Mesendoderm (in vitro differentiated cells): ENCODE results near the gene JAKMIP1. TPM values are rescaled to one million over a fixed set of nuclear protein-coding genes. Genes with fewer than 3 reads are reported as not detected.

ENCODE experiments used
- DNase-seq: peaks from one replicate; pipeline ENCODE4 v3.0.0; 2013
- H2AK5ac ChIP-seq: 2 replicates; pipeline ENCODE4 v1.6.1; 2013; ENCODE audit warnings: low read length, inconsistent platforms
- H2BK120ac ChIP-seq: 2 replicates; pipeline ENCODE4 v1.6.1; 2013; ENCODE audit warnings: low read depth, mild to moderate bottlenecking, low read length, moderate library complexity, mixed read lengths
- H2BK15ac ChIP-seq: replicated peaks from 2 replicates; pipeline ENCODE4 v1.6.1; 2013; ENCODE audit warnings: low read depth, mild to moderate bottlenecking, moderate library complexity
- H2BK5ac ChIP-seq: 2 replicates; pipeline ENCODE4 v1.6.1; 2013; ENCODE audit warnings: low read length, inconsistent platforms
- H3K18ac ChIP-seq: 2 replicates; pipeline ENCODE4 v1.6.1; 2013; ENCODE audit warnings: mild to moderate bottlenecking, low read length, mixed read lengths
- H3K23ac ChIP-seq: one replicate; pipeline ENCODE4 v1.6.1; 2013; ENCODE audit warnings: low read length
- H3K27ac ChIP-seq: 2 replicates; pipeline ENCODE4 v1.5.1; 2013; ENCODE audit warnings: low read depth, mild to moderate bottlenecking, inconsistent platforms, low read length, moderate library complexity
- H3K27me3 ChIP-seq: 2 replicates; pipeline ENCODE4 v1.6.1; 2013; ENCODE audit warnings: low read length, control low read depth, mild to moderate bottlenecking, inconsistent platforms; ENCODE audit not compliant: insufficient read depth, poor library complexity
- H3K36me3 ChIP-seq: 2 replicates; pipeline ENCODE4 v1.6.1; 2013; ENCODE audit warnings: low read length, inconsistent platforms; ENCODE audit not compliant: control insufficient read depth, insufficient read depth
- H3K4ac ChIP-seq: one replicate; pipeline ENCODE4 v1.6.1; 2013; ENCODE audit warnings: low read depth, mild to moderate bottlenecking, low read length, moderate library complexity
- H3K4me1 ChIP-seq: 2 replicates; pipeline ENCODE4 v1.6.1; 2013; ENCODE audit warnings: low read depth, low read length, inconsistent platforms; ENCODE audit not compliant: control insufficient read depth
- H3K4me2 ChIP-seq: 2 replicates; pipeline ENCODE4 v1.6.1; 2013; ENCODE audit warnings: low read length
- H3K4me3 ChIP-seq: 2 replicates; pipeline ENCODE4 v1.5.1; 2013; ENCODE audit warnings: mild to moderate bottlenecking, low read length
- H3K56ac ChIP-seq: one replicate; pipeline ENCODE4 v1.6.1; 2013; ENCODE audit warnings: low read length
- H3K79me1 ChIP-seq: 2 replicates; pipeline ENCODE4 v1.6.1; 2013; ENCODE audit warnings: low read length, inconsistent platforms
- H3K79me2 ChIP-seq: 2 replicates; pipeline ENCODE4 v1.6.1; 2013; ENCODE audit warnings: mild to moderate bottlenecking, low read length; ENCODE audit not compliant: control insufficient read depth, insufficient read depth
- H3K9ac ChIP-seq: 2 replicates; pipeline ENCODE4 v1.6.1; 2013; ENCODE audit warnings: low read length, inconsistent platforms
- H4K5ac ChIP-seq: one replicate; pipeline ENCODE4 v1.6.1; 2013; ENCODE audit warnings: low read length
- H4K8ac ChIP-seq: one replicate; pipeline ENCODE4 v1.6.1; 2013; ENCODE audit warnings: low read depth, mild to moderate bottlenecking, control low read depth, low read length, moderate library complexity
- WGBS: extraction: QIAGEN DNeasy Blood & Tissue Kit; methylation state at CpG from one replicate; pipeline ENCODE4 v1.1.7; 2013; ENCODE audit warnings: low lambda C conversion rate, missing lambda C conversion rate; ENCODE audit not compliant: insufficient coverage; ENCODE audit errors: extremely low coverage; 5-methylcytosine and 5-hydroxymethylcytosine counted together
- polyA plus RNA-seq, 2 experiments: library from polyadenylated mRNA; stranded (reverse); fragments of 200-250 nt; gene quantifications; one replicate each; pipeline ENCODE4 v1.2.3, GENCODE V29; 2013

Gene JAKMIP1
- polyA plus RNA-seq (2013, experiment 1 of 2) = 3.5 TPM
- 3.5 TPM for polyA plus RNA-seq (2013, experiment 2 of 2)

GRCh38 chr4:6200011-6200921 lies at the start of gene JAKMIP1:
JAKMIP1 (minus strand) TSS chr4:6200549; CDS start chr4:6112850, 87,699 bp downstream.
- no peak within 1 kb of the TSS for H2AK5ac ChIP-seq
- peaks cover 16% of the 10 kb centered on the region for H3K4me1 ChIP-seq
- H3K79me1 ChIP-seq = peaks cover 8% of the 10 kb centered on the region
- no peak within 1 kb of the TSS for H2BK15ac ChIP-seq
- H3K18ac ChIP-seq = peak within 1 kb of the TSS; percentile 72
- no peaks in the 10 kb centered on the region for H3K36me3 ChIP-seq
- H2BK5ac ChIP-seq = peak within 1 kb of the TSS; percentile 92
- H3K23ac ChIP-seq = peak within 1 kb of the TSS; percentile 95
- H3K4ac ChIP-seq = peak within 1 kb of the TSS; percentile 82
- H3K56ac ChIP-seq = peak within 1 kb of the TSS; percentile 99
- no peaks in the 10 kb centered on the region for H3K27me3 ChIP-seq
- DNase-seq = peak; percentile 82
- H3K9ac ChIP-seq = peak within 1 kb of the TSS; percentile 96
- peaks cover 10% of the 10 kb centered on the region for H3K79me2 ChIP-seq
- H2BK120ac ChIP-seq = no peak within 1 kb of the TSS
- H4K8ac ChIP-seq = no peak within 1 kb of the TSS
- peak within 1 kb of the TSS; percentile 86 for H3K4me3 ChIP-seq
- peak within 1 kb of the TSS; percentile 80 for H3K27ac ChIP-seq
- H4K5ac ChIP-seq = peak within 1 kb of the TSS; percentile 16
- H3K4me2 ChIP-seq = peak within 1 kb of the TSS; percentile 64
- WGBS = no CpG with 5 or more reads among the region's 107 CpGs

- no peak overlapping the region for H3K9ac ChIP-seq
- H3K79me1 ChIP-seq = no peaks in the 10 kb centered on the region
- H2BK5ac ChIP-seq = no peak overlapping the region
- no CpG with 5 or more reads among the region's 10 CpGs for WGBS
- H3K4me2 ChIP-seq = no peak overlapping the region
- no peak overlapping the region for H3K4ac ChIP-seq
- no peak overlapping the region for H2AK5ac ChIP-seq
- H3K18ac ChIP-seq = no peak overlapping the region
- no peak for DNase-seq
- no peak overlapping the region for H3K27ac ChIP-seq
- no peaks in the 10 kb centered on the region for H3K4me1 ChIP-seq
- no peak overlapping the region for H4K5ac ChIP-seq
- H3K27me3 ChIP-seq = no peaks in the 10 kb centered on the region
- H3K56ac ChIP-seq = no peak overlapping the region
- no peak overlapping the region for H3K23ac ChIP-seq
- no peak overlapping the region for H2BK15ac ChIP-seq
- H4K8ac ChIP-seq = no peak overlapping the region
- H2BK120ac ChIP-seq = no peak overlapping the region
- no peak overlapping the region for H3K4me3 ChIP-seq
- H3K36me3 ChIP-seq = no peaks in the 10 kb centered on the region
- H3K79me2 ChIP-seq = no peaks in the 10 kb centered on the region
Measured at GRCh38 chr4:6248394-6248793, 48.0 kb upstream of the JAKMIP1 start.

GRCh38 chr4:6246170-6246634 lies 45.9 kb upstream of the JAKMIP1 start:
- Histone ChIP-seq H3K79me2 (no peaks in the 10 kb centered on the region), H3K23ac (no peak overlapping the region), H2AK5ac (no peak overlapping the region), H3K79me1 (no peaks in the 10 kb centered on the region), H3K9ac (no peak overlapping the region), H3K18ac (no peak overlapping the region), H2BK5ac (no peak overlapping the region), H2BK120ac (no peak overlapping the region), H3K36me3 (no peaks in the 10 kb centered on the region), H3K4me3 (no peak overlapping the region), H3K27me3 (no peaks in the 10 kb centered on the region), H4K8ac (no peak overlapping the region), H3K56ac (no peak overlapping the region), H3K4me2 (no peak overlapping the region), H4K5ac (no peak overlapping the region), H3K27ac (no peak overlapping the region), H2BK15ac (no peak overlapping the region), H3K4me1 (no peaks in the 10 kb centered on the region), H3K4ac (no peak overlapping the region)
- WGBS = no CpG with 5 or more reads among the region's 9 CpGs
- no peak for DNase-seq

- H2AK5ac ChIP-seq = no peak overlapping the region
- DNase-seq = no peak
- H3K27me3 ChIP-seq = no peaks in the 10 kb centered on the region
- no peak overlapping the region for H2BK120ac ChIP-seq
- H3K23ac ChIP-seq = no peak overlapping the region
- H3K4me3 ChIP-seq = no peak overlapping the region
- no peaks in the 10 kb centered on the region for H3K79me2 ChIP-seq
- no peaks in the 10 kb centered on the region for H3K4me1 ChIP-seq
- WGBS = no CpG with 5 or more reads among the region's 67 CpGs
- H3K36me3 ChIP-seq = no peaks in the 10 kb centered on the region
- no peak overlapping the region for H3K18ac ChIP-seq
- no peak overlapping the region for H2BK15ac ChIP-seq
- no peaks in the 10 kb centered on the region for H3K79me1 ChIP-seq
- H3K4me2 ChIP-seq = no peak overlapping the region
- H3K9ac ChIP-seq = no peak overlapping the region
- no peak overlapping the region for H4K5ac ChIP-seq
- H3K56ac ChIP-seq = peak overlapping the region; percentile 17
- H3K4ac ChIP-seq = no peak overlapping the region
- H3K27ac ChIP-seq = no peak overlapping the region
- no peak overlapping the region for H2BK5ac ChIP-seq
- no peak overlapping the region for H4K8ac ChIP-seq
Measured at GRCh38 chr4:6245246-6246169, 45.2 kb upstream of the JAKMIP1 start.

- H3K4me1 ChIP-seq = no peaks in the 10 kb centered on the region
- DNase-seq = no peak
Measured at GRCh38 chr4:6242271-6243029, 42.1 kb upstream of the JAKMIP1 start.

More at GRCh38 chr4:6242271-6243029, 42.1 kb upstream of the JAKMIP1 start:
- H4K5ac ChIP-seq = no peak overlapping the region
- H2BK15ac ChIP-seq = no peak overlapping the region
- WGBS = no CpG with 5 or more reads among the region's 12 CpGs
- no peaks in the 10 kb centered on the region for H3K27me3 ChIP-seq
- no peaks in the 10 kb centered on the region for H3K79me2 ChIP-seq
- H3K9ac ChIP-seq = no peak overlapping the region
- no peaks in the 10 kb centered on the region for H3K36me3 ChIP-seq
- H2AK5ac ChIP-seq = no peak overlapping the region
- no peak overlapping the region for H2BK5ac ChIP-seq
- no peak overlapping the region for H3K4ac ChIP-seq
- H2BK120ac ChIP-seq = no peak overlapping the region
- no peak overlapping the region for H3K56ac ChIP-seq
- H3K79me1 ChIP-seq = no peaks in the 10 kb centered on the region
- no peak overlapping the region for H3K4me2 ChIP-seq
- no peak overlapping the region for H4K8ac ChIP-seq
- H3K18ac ChIP-seq = no peak overlapping the region
- no peak overlapping the region for H3K4me3 ChIP-seq
- no peak overlapping the region for H3K23ac ChIP-seq
- H3K27ac ChIP-seq = no peak overlapping the region
